ENCODE measurements around the gene RELL1. TPM values are rescaled to one million over a fixed set of nuclear protein-coding genes. Genes with fewer than 3 reads are reported as not detected.
A peak's percentile ranks its signal among the peaks of the same experiment; 100 is the strongest.
"Not testable (repeated sequence)": the region's sequence is repeated elsewhere in the genome, so short reads cannot be mapped to it uniquely, and the experiment has no call there.

Gene RELL1
- total and polyA plus RNA-seq, 4 experiments from 2014 or later: 3.9 to 36.9 (median 21.9) TPM

DNA sequence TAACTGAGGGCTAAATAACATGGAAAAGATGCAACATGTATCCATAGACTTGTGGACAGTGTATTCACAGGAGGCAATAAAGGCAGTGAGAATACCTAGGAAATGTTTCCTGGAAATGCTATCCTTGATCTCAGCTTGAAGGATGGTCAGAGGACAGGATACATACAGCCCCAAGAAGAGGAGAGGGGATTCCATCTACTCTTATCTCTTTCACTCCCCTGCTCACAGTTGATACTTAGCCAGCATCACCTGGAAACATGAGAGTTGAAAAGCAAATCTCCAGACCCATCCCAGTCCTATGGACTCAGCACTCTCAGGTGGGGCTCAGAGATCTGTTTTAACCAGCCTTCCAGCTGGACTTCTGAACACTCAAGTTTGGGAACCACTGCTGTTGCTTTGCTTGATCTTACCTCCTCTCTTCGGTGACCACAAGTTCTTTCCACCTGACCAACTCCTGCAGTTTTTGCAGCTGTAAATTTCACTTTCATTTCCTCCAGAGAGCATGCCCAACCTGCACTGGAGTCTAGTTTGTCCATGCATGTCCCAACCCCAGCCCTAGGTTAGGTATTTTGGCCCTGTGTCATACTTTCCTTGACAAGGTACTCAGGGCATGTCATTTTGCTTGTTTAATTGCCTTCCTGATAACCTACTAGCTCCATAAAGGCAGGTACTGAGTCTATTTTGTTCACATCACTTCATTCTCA is 10.4 kb downstream of the RELL1 start:
- peak overlapping the region in 4 of 7 donors; percentile 19 to 79 (median 44) for H3K27ac Mint-ChIP-seq
- no peak overlapping the region for H3K27ac ChIP-seq (ENCODE audit: low read depth, low read length)
- no peaks in the 10 kb centered on the region for H3K27me3 ChIP-seq (ENCODE audit: insufficient read depth, low read length)
- POLR2A ChIA-PET (ENCODE audit: partially characterized antibody): interaction anchor here (1.5 to 1.8 kb wide), 2 partner anchors 9 to 11 kb away, joined by 6 read pairs; partner anchors contain the start of gene RELL1
- H3K9me3 Mint-ChIP-seq: no peaks in the 10 kb centered on the region
- peak in 3 of 5 donors; percentile 12 to 39 (median 23) for DNase-seq
- CTCF ChIA-PET (ENCODE audit: partially characterized antibody): interaction anchor here (1.2 to 1.5 kb wide), 3 partner anchors 14 to 74 kb away, joined by 3 to 5 read pairs (median 4); no protein-coding TSS in a partner anchor
- no peaks in the 10 kb centered on the region for H3K36me3 ChIP-seq (ENCODE audit: insufficient read depth, low read length)
- H3K27me3 Mint-ChIP-seq: no peaks in the 10 kb centered on the region
- H3K36me3 Mint-ChIP-seq: peaks cover 14 to 19% of the 10 kb centered on the region in 2 donors
- H3K4me3 Mint-ChIP-seq: peak overlapping the region; percentile 21 to 92 (median 66)
- H3K9me3 ChIP-seq (ENCODE audit: control insufficient read depth in 1 of 2, low read length in 2 of 2): no peaks in the 10 kb centered on the region
- intact Hi-C loops (cut with micrococcal nuclease): loop anchor here (1.0 kb wide), 1 partner anchor 10 kb away; no protein-coding TSS in a partner anchor
- H3K4me1 ChIP-seq (ENCODE audit: insufficient read depth, low read length): peaks cover 33% of the 10 kb centered on the region
- peaks cover 37 to 78% (median 60%) of the 10 kb centered on the region in 4 donors for H3K4me1 Mint-ChIP-seq
- H3K4me3 ChIP-seq (ENCODE audit: low read length in 2 of 2): no peak overlapping the region

DNA sequence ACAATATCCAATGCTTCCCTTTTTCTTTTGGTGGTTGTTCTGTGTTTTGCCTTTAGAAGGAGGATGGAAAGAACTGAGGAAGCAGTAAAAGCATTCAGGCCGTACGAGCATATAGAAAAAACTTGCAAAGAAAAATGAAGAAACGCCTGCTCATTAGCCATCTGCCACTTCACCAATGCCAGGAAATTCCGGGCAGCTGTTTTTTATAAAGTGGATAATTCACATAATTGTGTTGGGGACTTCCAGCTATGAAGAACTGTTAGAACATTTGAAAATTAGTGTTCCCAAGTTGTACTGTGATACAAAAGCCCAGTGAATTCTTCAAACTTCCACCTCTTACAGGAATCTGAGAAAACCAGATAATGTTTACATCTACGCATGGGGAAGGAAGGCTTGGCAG is 11.7 kb downstream of the RELL1 start:
- H3K4me3 Mint-ChIP-seq: peak overlapping the region in 1 of 8 donors; percentile 13
- H3K27ac ChIP-seq (ENCODE audit: low read depth, low read length): no peak overlapping the region
- no peak overlapping the region for H3K4me3 ChIP-seq (ENCODE audit: low read length in 2 of 2)

DNA sequence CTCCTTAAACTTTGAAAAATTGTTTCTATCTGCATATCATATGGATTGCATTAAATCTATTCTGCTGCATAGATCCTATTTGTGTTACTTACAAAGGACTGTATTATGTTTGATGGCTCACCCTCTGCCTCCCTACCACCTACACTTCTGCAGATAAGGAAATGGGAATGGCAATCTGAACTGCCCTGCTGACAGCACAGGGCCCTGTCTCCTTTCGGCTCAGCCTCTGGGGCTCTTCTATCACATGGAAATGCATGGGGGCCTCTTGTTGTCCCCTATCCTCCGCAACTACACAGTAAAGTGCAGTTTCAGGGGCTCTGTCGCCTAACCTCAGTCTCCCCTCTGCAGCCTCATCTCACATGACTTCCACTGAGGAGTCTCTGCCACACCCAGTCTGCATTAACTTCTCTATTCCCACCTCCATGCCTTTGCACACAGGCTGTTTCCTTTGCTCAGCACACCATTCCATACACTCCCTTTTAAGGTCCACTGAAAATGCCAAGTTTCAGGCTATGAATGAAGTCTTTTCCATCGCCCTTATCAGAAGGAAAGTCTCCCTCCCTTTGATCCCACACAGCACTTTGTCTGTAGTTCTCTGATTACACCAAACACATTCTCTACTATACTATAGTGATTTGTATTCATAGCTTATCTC is 12.5 kb downstream of the RELL1 start:
- CTCF ChIA-PET (ENCODE audit: partially characterized antibody): interaction anchor here (1.1 to 1.5 kb wide), 2 partner anchors 12 to 39 kb away, joined by 4 to 5 read pairs; no protein-coding TSS in a partner anchor
- no peaks in the 10 kb centered on the region for H3K36me3 ChIP-seq (ENCODE audit: insufficient read depth, low read length)
- H3K27me3 ChIP-seq (ENCODE audit: insufficient read depth, low read length): no peaks in the 10 kb centered on the region
- H3K4me1 Mint-ChIP-seq: peaks cover 39 to 85% (median 61%) of the 10 kb centered on the region in 4 donors
- H3K4me1 ChIP-seq (ENCODE audit: insufficient read depth, low read length): peaks cover 28% of the 10 kb centered on the region
- H3K27ac ChIP-seq (ENCODE audit: low read depth, low read length): no peak overlapping the region
- H3K36me3 Mint-ChIP-seq: peaks cover 11 to 22% of the 10 kb centered on the region in 2 donors
- intact Hi-C loops (cut with micrococcal nuclease): no loop called here
- no peaks in the 10 kb centered on the region for H3K9me3 Mint-ChIP-seq
- no peak overlapping the region for H3K4me3 ChIP-seq (ENCODE audit: low read length in 2 of 2)
- no peaks in the 10 kb centered on the region for H3K9me3 ChIP-seq (ENCODE audit: control insufficient read depth in 1 of 2, low read length in 2 of 2)
- POLR2A ChIA-PET (ENCODE audit: partially characterized antibody): interaction anchor here (1.2 kb wide), 1 partner anchor 13 kb away, joined by 3 read pairs; the partner anchor contains the start of gene RELL1
- no peak overlapping the region for H3K4me3 Mint-ChIP-seq
- no peaks in the 10 kb centered on the region for H3K27me3 Mint-ChIP-seq
- H3K27ac Mint-ChIP-seq: no peak overlapping the region
- DNase-seq: no peak

More for the DNA sequence above, 11.7 kb downstream of the RELL1 start:
- Histone ChIP-seq H3K27me3 (ENCODE audit: insufficient read depth, low read length) (no peaks in the 10 kb centered on the region), H3K9me3 (ENCODE audit: control insufficient read depth in 1 of 2, low read length in 2 of 2) (no peaks in the 10 kb centered on the region), H3K36me3 (ENCODE audit: insufficient read depth, low read length) (no peaks in the 10 kb centered on the region), H3K4me1 (ENCODE audit: insufficient read depth, low read length) (peaks cover 33% of the 10 kb centered on the region)
- H3K27me3 Mint-ChIP-seq: no peaks in the 10 kb centered on the region
- H3K27ac Mint-ChIP-seq: no peak overlapping the region
- POLR2A ChIA-PET (ENCODE audit: partially characterized antibody): no interaction called here
- intact Hi-C loops (cut with micrococcal nuclease): no loop called here
- DNase-seq: no peak
- peaks cover 14 to 22% of the 10 kb centered on the region in 2 donors for H3K36me3 Mint-ChIP-seq
- no peaks in the 10 kb centered on the region for H3K9me3 Mint-ChIP-seq
- peaks cover 39 to 87% (median 63%) of the 10 kb centered on the region in 4 donors for H3K4me1 Mint-ChIP-seq
- CTCF ChIA-PET (ENCODE audit: partially characterized antibody): interaction anchor here (1.5 kb wide), 1 partner anchor 13 kb away, joined by 5 read pairs; no protein-coding TSS in a partner anchor

DNA sequence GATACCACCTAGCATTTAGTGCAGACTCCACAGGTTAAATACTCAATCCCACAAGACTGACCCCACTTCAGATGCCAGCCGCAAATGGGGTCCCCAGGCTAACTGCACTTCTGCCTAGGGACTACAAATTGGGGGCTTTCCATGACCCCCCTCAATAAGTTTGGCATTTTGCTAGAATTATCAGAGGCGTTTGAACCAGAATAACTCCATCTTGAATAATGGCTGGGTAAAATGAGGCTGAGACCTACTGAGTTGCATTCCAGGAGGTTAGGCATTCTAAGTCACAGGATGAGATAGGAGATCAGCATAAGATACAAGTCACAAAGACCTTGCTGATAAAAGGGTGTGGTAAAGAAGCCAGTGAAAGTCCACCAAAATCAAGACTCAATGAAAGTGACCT is 15.1 kb downstream of the RELL1 start:
- H3K4me1 Mint-ChIP-seq: peaks cover 41 to 78% (median 58%) of the 10 kb centered on the region in 4 donors
- H3K4me3 Mint-ChIP-seq: no peak overlapping the region
- ChIA-PET CTCF (ENCODE audit: partially characterized antibody) (no interaction called here), POLR2A (ENCODE audit: partially characterized antibody) (no interaction called here)
- H3K9me3 Mint-ChIP-seq: no peaks in the 10 kb centered on the region
- peaks cover 3 to 17% of the 10 kb centered on the region in 2 donors for H3K36me3 Mint-ChIP-seq
- Histone ChIP-seq H3K4me1 (ENCODE audit: insufficient read depth, low read length) (peaks cover 34% of the 10 kb centered on the region), H3K4me3 (ENCODE audit: low read length in 2 of 2) (no peak overlapping the region), H3K27ac (ENCODE audit: low read depth, low read length) (no peak overlapping the region), H3K9me3 (ENCODE audit: control insufficient read depth in 1 of 2, low read length in 2 of 2) (no peaks in the 10 kb centered on the region), H3K27me3 (ENCODE audit: insufficient read depth, low read length) (no peaks in the 10 kb centered on the region), H3K36me3 (ENCODE audit: insufficient read depth, low read length) (no peaks in the 10 kb centered on the region)
- intact Hi-C loops (cut with micrococcal nuclease): no loop called here
- H3K27me3 Mint-ChIP-seq: no peaks in the 10 kb centered on the region
- DNase-seq: no peak
- no peak overlapping the region for H3K27ac Mint-ChIP-seq

DNA sequence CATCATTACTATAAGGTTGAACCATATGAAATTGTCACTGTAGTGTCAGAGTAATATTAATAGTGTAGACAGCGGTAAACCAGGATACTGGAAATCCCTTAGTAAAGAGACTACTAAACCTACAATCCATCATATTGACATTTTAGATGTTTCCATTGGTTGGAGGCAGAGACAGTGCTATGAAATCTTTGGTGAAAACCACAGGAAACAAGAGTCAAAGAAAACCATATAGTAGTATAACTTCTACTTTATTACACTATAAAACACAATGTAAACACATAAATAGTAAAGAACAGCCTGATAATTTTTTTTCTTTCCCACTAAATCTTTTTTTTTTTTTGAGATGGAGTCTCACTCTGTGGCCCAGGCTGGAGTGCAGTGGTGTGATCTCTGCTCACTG is 15.9 kb downstream of the RELL1 start:
- ChIA-PET CTCF (ENCODE audit: partially characterized antibody) (no interaction called here), POLR2A (ENCODE audit: partially characterized antibody) (no interaction called here)
- H3K4me1 Mint-ChIP-seq: peaks cover 40 to 78% (median 58%) of the 10 kb centered on the region in 4 donors
- peaks cover 3 to 16% of the 10 kb centered on the region in 2 donors for H3K36me3 Mint-ChIP-seq
- Histone ChIP-seq H3K27ac (ENCODE audit: low read depth, low read length) (no peak overlapping the region), H3K4me3 (ENCODE audit: low read length in 2 of 2) (no peak overlapping the region), H3K9me3 (ENCODE audit: control insufficient read depth in 1 of 2, low read length in 2 of 2) (no peaks in the 10 kb centered on the region), H3K4me1 (ENCODE audit: insufficient read depth, low read length) (peaks cover 33% of the 10 kb centered on the region), H3K36me3 (ENCODE audit: insufficient read depth, low read length) (no peaks in the 10 kb centered on the region), H3K27me3 (ENCODE audit: insufficient read depth, low read length) (no peaks in the 10 kb centered on the region)
- no peak overlapping the region for H3K27ac Mint-ChIP-seq
- peak overlapping the region in 1 of 8 donors; percentile 36 for H3K4me3 Mint-ChIP-seq
- no peaks in the 10 kb centered on the region for H3K27me3 Mint-ChIP-seq
- intact Hi-C loops (cut with micrococcal nuclease): no loop called here
- no peak for DNase-seq
- no peaks in the 10 kb centered on the region for H3K9me3 Mint-ChIP-seq

DNA sequence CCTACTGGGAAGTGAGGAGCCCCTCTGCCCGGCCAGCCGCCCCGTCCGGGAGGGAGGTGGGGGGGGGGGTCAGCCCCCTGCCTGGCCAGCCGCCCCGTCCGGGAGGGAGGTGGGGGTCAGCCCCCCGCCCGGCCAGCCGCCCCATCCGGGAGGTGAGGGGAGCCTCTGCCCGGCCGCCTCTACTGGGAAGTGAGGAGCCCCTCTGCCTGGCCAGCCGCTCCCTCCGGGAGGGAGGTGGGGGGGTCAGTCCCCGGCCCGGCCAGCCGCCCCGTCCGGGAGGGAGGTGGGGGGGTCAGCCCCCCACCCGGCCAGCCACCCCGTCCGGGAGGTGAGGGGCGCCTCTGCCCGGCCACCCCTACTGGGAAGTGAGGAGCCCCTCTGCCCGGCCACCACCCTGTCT is 17.1 kb downstream of the RELL1 start:
- H3K4me1 Mint-ChIP-seq: peaks cover 40 to 78% (median 59%) of the 10 kb centered on the region in 4 donors
- peaks cover 29% of the 10 kb centered on the region for H3K4me1 ChIP-seq (ENCODE audit: insufficient read depth, low read length)

More for the DNA sequence above, 17.1 kb downstream of the RELL1 start:
- H3K36me3 ChIP-seq (ENCODE audit: insufficient read depth, low read length); H3K27me3 Mint-ChIP-seq; H3K27ac Mint-ChIP-seq; DNase-seq; H3K36me3 Mint-ChIP-seq; H3K27ac ChIP-seq (ENCODE audit: low read depth, low read length); H3K27me3 ChIP-seq (ENCODE audit: insufficient read depth, low read length); H3K4me3 ChIP-seq (ENCODE audit: low read length in 2 of 2); H3K4me3 Mint-ChIP-seq; POLR2A ChIA-PET (ENCODE audit: partially characterized antibody); H3K9me3 Mint-ChIP-seq; H3K9me3 ChIP-seq (ENCODE audit: control insufficient read depth in 1 of 2, low read length in 2 of 2); CTCF ChIA-PET (ENCODE audit: partially characterized antibody); intact Hi-C loops (cut with micrococcal nuclease): not testable (repeated sequence)
